HG03108 (cell line): ENCODE data around the gene ZDHHC14.
A peak's percentile ranks its signal among the peaks of the same experiment; 100 is the strongest.

ENCODE experiments used
- ATAC-seq: cut with Tn5 transposase; IDR thresholded peaks from one replicate; pipeline ENCODE4 v1.9.1; 2021; ENCODE audit warnings: moderate library complexity; ENCODE audit not compliant: unreplicated experiment

Gene ZDHHC14

DNA sequence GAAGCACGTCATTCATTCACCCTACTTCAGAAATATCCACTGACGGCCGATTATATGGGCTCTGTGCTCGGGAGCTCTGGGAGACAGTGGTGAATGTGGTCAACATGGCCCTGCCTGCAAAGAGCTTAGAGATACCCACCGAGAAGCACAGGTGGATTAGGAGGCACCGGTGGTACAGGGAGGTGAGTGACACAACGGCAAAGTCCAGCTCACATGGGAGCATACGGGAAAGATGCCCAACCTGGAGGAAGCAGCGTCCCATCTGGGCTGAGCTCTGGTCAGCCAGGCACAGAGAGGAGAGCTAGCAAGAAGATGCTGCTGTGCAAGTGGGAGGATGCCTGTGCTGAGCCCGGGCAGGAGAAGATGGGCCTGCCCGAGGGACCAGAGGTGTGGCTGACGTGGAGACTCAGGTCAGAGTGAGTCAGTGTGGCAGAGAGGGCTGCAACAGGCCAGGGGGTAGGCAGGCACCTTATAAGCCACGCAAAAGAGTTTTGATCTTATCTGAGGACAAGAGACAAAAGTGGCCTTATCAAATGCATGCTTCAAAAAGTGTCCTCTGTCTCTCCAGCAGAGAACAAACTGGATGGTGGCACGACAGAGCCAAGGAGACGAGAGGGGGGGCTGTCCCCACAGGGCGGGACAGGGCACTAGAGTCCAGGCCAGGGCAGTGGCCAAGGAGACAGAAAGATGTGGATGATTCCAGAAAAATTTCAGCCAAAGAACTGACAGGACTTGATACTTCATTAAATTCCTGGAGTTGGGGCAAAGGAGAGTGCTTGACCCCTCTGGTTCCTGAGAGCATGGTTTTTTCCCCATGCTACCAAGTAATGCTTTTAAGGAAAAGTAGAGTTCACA is 227.5 kb downstream of the ZDHHC14 start:
- no peak for ATAC-seq

DNA sequence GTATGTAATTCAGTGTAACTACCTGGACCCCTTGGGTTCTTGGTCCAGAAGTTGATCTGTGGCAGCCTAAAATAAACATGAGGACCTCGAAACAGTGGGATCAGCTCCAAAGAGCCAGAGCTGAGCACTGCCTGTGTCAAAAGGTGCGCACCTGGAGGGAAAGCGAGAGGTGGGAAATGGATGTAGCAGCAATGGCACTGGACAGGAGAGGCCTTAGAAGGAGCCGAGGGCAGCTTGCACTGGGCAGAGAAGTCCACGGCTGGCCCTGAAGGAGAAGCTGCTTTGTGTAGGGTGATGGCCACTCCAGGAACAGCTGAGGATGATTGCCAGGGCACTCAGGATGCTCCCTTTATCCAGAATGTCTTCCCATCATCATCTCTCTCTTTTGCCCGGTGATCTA is 228.1 kb downstream of the ZDHHC14 start:
- ATAC-seq, result no peak

DNA sequence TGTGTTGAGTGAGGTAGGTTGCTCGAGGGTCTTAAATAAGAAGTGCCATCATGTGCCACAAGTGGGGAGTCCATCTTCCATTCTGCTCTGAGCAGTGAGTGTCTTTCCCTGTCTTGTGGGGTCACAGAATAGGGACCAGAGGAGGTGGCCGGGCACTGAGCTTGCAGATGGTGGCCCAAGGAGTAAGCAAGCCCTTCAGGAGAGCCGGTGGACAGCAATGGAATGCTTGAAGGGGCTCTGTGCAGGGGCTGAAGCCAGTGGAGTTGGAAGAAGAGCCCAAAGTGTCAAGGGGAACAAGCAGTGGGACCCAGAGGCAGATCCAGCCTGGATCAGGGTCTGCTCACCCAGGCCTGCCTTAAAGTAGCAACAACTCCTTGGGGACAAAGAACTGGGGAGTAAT is 228.6 kb downstream of the ZDHHC14 start:
- no peak for ATAC-seq

DNA sequence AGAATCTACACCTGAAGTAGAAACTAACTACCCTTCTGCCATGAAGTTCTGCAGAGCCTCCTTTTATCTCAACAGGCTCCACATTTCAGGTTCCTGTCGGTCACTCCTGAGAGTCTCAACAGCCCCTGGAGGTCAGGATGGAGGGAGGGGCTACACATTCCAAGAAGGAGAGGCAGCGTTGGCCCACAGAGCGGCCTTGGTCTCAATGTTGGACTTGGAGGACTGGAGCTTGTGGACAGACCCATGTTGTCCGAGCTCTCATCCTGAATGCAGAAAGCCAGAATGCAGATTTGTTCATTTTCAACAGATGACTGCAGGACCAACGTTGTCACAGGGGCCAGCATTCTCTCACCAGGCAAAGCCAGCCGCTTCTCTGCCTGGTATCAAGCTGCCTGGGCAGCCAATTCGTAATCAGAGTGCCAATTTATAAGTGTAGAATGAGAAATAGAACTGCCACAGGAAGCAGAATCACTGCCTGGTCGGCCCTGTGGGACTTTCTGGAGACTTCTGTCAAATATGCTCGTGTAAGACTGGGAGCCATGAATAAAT is 229.5 kb downstream of the ZDHHC14 start:
- ATAC-seq, result no peak

DNA sequence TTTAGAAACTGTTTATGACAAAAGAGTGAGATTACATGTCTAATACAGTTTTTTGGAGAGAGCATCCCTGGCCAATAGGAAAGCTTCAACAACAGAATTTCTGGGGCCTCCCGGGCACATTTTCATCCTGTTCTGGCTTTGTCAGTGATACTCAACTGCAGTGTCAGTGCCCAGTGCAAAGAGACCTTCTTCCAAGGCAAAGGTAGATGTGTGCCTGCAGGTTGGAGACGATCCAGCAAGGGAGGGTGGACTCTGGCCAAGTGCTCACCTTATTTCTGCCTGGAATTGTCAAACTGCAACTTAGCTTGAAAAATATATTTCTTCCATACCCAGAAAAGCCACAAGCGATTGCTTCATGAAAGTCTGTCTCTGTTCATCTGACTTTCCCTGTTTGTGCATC is 230.4 kb downstream of the ZDHHC14 start:
- no peak for ATAC-seq

DNA sequence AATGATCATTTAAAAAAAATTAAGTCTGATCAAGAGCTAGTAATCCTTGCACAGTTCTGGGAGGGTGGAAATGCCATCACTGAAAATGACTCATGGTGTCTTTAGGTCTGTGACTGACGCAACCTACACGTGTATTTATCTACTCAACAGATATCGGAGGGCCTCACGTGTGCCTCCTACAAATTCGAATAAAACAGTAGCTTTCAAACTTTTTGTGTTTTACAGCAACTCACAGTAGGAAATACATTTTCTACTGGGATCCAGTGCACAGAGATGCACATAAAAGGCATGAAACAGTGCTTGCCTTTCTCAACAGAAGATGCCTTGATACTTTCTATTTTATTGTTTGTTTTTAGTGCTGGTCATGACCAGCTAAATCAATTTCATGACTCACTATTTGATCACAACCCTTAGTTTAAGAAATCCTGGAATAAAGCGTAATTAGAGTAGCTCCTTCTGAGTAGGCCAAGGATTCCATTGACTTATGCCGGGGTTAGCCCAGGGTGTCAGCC is 232.1 kb downstream of the ZDHHC14 start:
- ATAC-seq, result no peak

DNA sequence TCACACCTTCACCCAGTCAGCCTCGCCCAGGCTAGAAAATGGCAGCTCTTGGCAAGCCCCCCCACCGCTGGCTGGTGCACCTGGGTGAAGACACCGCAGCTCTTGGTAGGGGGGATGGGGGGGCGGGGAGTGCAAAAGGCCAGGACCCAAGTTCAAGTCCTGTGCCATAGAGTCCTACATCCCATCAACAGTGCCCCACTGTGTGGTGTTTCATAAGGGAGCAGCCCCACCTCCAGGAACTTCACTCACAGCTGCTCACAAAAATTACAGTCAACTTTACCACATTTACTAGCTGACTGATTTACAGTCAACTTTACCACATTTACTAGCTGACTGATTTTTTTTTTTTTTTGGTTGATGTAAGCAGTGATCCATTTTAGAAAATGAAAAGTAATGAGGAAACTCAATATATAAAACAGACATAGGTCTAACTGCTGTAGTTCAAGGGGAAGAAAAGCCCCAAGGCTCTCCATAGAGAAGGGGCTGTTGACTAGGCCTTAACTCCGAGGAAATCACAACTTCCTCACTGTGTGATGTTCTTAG is 233.1 kb downstream of the ZDHHC14 start:
- peak; percentile 51 for ATAC-seq

DNA sequence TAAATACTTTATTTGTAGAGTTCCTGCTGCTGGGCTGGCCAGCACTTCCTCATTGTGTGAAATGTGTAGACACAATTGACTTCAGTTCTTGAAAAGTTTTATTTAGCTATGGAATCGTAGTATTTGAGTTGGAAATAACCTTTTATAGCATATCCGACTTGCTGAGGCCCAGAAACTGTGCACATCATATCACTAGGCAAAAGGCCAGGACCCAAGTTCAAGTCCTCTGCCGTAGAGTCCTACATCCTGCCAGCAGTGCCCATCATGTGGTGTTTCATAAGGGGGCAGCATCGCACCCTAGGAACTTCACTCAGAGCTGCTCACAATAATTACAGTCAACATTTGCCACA is 234.4 kb downstream of the ZDHHC14 start:
- ATAC-seq, result no peak

DNA sequence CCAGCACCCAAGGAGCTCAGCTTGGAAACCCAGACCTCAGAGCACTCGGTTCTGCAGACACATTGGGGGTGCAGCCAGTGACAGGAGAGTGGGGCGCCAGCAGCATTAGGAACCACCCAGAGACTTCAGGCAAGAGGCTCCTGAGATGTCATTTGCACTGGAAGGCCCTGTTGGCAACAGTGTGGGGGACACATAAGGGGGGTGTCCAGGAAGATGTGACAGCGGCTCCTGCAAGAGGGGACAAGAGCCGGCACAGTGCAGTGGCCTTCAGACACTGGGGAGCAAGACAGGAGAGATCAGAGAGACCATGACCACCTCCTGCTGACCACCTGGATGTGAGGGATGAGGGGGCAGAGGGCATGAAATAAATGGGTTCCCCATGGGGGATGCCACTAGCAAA is 235.0 kb downstream of the ZDHHC14 start:
- ATAC-seq, result no peak

DNA sequence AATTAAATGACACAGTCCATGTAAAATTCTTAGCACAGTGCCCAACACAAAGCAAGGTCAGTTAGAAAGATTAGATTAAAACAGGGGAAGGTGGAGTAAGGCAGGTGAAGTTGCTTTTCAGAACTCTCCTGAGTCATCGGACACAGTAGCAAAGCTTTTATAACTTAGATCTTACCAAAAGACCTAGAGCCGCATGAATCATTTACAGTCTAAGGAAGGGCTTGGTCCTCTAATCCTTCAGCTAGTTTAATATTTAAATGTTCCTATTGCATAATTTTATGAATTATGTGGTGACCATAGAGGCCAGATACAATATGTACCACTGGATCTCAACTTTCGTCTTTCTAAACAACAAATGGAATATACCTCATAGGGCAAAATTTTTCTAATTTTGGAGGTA is 240.0 kb downstream of the ZDHHC14 start:
- no peak for ATAC-seq

DNA sequence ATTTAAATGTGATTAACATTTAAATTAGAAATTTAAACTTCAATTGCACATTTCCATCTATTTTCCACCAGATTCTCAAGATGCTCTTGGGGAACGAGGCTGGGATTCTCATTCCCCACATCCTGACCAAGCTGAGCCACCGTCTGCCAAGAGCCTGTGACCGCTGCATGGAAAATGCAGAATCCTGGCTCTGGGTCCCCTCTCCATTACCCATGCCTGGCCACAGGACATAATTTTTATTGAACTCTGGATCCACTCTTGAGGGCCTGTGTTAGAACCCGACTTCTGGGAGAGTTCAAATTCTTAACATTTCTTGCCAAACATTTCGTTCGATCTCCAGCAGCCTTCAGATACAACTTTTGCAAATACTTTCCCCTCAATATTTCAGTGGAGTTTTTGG is 240.4 kb downstream of the ZDHHC14 start:
- no peak for ATAC-seq

DNA sequence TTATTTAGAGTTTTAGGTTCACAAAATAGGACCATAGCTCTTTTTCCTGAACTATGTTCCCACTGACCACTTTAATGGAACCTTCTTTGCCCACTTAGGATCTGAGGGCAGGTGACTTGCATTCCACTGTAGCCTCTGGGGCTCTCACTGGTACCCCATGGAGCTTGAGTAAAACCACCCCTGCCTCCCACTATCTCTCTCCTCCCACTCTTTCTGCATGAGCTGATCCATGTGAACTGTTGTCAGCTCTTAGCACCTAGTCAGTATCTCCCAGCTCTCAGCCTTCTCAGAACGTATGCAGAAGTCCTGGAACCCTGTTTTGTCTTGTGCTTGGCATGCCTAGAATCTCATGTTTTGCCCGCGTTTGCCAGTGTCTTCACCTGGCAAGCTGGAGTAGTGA is 241.4 kb downstream of the ZDHHC14 start:
- ATAC-seq, result no peak

DNA sequence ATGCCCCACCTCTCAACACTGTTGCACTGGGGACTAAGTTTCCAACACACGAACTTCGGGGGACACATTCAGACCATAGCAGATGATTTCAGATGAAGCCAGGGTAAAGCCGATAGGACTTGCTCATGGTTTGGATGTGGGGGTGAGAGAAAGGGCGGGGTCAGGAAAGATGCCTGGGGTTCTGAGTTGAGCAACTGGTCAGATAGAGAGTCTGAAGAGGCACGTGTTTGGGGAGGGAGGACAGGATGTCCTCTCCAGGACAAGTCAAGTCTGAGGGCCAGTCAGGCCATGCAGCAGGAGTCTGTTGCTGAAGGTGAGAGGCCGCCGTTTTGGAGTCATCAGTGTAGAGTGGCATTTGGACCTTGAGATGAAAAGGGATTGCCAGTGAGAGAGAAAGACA is 244.1 kb downstream of the ZDHHC14 start:
- no peak for ATAC-seq

DNA sequence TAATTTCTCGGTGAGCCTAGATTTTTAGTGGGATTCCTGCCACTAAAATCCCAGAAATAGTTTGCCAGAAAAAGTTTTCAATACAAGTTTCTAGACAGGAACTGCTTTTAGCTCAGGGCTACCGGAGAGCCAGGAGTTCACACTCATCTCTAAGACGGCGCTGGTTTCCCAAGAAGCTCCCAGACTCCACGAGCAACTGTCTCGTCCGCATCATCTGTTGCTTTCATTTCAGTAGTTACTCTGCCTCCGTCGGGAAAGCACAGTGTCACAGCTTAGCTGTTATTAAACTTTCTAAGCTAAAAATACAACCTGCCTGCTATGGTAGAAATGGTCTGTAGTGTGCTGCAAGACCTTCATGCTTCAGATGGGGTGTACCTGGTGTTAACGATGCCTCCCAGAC is 244.8 kb downstream of the ZDHHC14 start:
- ATAC-seq, result no peak

DNA sequence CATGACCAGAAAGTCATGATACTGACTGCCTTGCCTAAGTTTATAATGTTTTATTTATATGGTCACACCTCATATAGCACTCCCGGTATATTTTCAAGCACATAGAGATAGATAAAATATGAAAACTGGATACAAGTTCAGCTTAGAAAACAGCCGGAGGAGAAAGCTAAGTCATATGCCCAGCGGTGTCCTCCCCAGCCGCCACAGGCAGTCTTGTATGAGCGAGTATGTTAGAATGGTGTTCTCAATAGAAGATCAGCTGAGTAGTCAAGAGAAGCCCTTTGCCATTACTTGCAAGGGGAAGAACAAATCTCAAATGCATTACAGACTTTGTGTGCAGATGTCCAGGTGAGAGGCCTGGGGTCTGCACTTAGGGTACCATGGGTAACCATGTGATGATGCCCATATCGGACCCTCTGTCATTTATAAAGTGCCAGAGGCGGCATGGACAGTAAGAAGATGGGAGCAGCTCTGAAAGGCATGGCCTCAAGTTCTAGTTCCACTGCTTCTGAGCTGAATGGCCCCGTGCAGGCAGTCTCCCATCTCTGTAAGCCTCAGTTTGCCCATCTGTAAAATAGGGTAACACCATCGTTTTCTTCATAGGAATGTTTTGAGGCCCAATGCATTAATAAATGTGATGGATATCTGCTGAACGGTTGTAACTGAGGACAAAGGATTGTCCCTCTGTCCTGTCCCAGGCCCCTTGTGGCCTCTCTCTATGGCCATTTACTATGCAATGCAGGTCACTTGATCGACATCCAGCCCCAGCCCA is 246.4 kb downstream of the ZDHHC14 start:
- ATAC-seq, result no peak

DNA sequence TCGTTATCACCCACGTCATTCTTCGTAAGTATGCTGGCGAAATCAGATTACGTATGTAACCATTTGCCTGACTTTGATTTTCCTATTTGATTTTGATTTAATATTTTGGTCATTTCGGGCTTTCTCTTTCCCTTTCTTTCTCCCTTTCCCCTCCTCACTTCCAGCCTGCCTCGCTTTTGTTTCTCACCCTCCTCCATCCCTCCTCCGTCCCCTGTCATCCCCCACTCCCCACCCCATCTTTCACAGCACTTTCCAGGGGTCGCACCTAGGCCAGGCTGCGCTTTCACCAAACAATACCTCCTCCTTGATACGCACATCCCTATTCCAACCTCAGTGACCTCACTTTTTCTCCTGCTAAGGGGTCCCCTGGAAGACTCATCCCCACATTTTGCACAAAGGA is 247.5 kb downstream of the ZDHHC14 start:
- no peak for ATAC-seq

DNA sequence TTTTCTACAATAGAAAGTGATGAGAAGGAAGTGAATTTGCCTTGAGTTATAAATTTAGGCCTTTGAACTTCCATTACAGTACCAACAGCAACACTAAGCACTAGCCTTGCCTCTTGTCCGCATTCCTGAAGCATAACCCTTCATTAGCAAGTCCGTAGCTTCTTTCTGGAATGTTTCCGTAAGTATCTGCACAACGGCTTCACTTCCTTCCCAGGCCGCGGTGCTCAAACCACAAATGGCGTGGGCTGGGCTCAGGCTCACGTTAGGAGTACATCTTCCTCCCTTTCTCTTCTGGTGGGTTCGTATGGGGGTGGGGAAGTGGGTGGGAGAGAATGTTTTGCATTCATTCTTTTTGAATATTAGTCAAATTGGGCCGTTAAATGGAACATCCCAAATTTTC is 248.2 kb downstream of the ZDHHC14 start:
- no peak for ATAC-seq

DNA sequence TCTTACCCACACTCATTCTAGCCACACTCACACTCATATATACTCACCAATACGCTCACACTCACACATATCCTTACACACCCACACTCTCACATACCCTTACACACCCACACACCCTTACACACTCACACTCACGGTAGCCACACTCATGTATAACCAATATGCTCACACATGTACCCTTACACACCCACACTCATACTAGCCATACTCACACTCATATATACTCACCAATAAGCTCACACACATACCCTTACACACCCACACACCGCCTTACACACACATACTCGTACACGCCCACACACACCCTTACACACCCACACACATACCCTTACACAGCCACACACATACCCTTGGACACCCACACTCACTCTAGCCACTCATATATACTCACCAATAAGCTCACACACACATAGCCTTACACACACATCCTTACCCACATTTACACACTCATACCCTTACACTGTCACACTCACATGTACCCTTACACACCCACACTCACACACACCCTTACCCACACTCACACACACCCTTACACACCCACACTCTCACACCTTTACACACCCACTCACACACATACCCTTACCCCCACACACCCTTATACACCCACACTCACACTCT is 249.6 kb downstream of the ZDHHC14 start:
- ATAC-seq, result no peak

DNA sequence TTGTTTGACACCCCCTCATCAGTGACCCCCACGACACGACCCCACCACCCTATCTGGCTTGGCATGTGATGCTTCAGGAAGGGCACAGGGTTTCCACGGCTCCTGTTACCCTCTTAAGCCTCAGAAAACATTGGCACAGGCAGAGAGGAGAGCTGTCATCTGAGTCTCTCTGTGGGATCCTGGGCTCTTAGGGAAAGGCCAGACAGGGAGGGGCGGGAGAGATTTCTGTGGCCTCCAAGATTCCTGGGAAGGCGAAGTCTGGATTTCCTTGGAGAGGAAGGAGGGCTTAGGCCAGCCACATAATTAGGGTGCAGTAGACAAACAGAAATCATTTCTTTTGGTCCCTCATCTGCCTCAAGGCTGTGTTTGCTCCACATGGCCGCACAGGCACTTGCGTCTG is 250.4 kb downstream of the ZDHHC14 start:
- no peak for ATAC-seq

DNA sequence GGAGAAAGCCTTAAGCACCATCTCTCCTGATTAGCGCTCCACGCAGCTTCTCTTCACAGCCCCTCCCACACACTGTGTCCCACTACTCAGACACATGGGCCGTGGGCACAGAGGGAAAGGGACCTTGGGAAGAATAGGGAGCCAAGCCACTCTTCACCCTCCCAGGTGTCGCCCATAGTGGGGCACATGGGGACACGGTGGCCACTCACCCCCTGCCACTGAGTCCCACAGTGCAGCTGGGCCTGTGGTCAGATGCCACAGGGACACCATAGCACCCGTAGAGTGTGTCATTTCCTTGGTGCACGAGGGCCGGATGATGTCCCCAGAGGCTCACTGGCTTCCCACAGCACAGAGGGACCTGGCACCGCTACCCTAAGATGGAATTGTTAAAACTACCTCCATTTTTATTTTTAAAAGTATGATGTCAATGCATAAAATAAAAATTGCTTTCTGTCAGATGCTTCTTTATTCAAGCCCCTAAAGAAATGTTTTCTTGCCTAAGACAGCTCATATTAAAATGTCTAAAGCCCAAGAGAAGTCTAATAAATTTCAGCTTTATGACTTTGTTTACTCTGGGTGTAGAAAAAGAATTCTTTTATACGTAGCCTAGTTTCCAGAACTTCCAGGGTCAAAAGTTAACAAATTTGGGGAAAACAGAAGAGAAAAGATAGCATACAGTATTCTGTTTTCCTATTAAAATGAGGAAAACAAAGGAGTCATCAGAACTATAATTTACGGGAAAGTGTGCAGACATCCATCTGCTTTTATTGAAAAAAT is 251.0 kb downstream of the ZDHHC14 start:
- ATAC-seq, result no peak
